ENCODE measurements around the gene DGKH.

The DGKH gene

GRCh38 chr13:42277618-42278276 lies 229.3 kb downstream of the DGKH start:
- DNase-seq (ENCODE audit: low read depth in 2 of 2): no peak

- no peak for DNase-seq (ENCODE audit: low read depth in 2 of 2)
Measured at GRCh38 chr13:42279080-42279479, 230.6 kb downstream of the DGKH start.

- DNase-seq (ENCODE audit: low read depth in 2 of 2): no peak
Measured at GRCh38 chr13:42279986-42280385, 231.5 kb downstream of the DGKH start.

GRCh38 chr13:42280537-42280936 lies 232.1 kb downstream of the DGKH start:
- DNase-seq (ENCODE audit: low read depth in 2 of 2): no peak

GRCh38 chr13:42283574-42283973 lies 235.1 kb downstream of the DGKH start:
- no peak for DNase-seq (ENCODE audit: low read depth in 2 of 2)

- no peak for DNase-seq (ENCODE audit: low read depth in 2 of 2)
Measured at GRCh38 chr13:42284068-42284467, 235.6 kb downstream of the DGKH start.

Data from fibroblast of skin of left biceps (primary cell).